GM19351 (cell line): ENCODE results near the gene RELT.

Experiments used
- ATAC-seq: cut with Tn5 transposase; IDR thresholded peaks from one replicate; pipeline ENCODE4 v1.9.1; 2021; ENCODE audit warnings: mild to moderate bottlenecking, moderate library complexity; ENCODE audit not compliant: unreplicated experiment

Gene RELT

GRCh38 chr11:73401924-73402833 lies 26.0 kb downstream of the RELT start:
- no peak for ATAC-seq

- no peak for ATAC-seq
Measured at GRCh38 chr11:73402834-73403185, 26.6 kb downstream of the RELT start.

DNA sequence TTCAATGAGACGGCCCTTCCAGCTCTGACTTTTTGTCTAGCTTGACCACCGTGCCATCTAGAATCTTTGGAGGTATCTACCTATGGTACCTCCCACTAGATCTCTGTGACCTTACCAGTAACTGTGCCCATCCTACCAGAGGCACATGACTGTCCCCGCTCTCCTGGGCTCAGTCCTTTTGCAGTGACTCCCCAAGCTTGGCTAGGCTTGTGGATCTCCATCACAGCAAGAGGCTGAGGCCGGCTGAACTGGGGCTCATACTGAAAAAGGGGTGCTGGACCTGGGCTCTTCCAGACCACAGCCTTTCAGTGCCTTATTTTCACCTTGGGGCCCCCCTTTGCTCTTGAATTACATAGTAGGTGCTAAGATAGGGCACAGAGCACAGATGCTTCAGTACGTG lies 27.3 kb downstream of the RELT start:
- no peak for ATAC-seq

GRCh38 chr11:73404048-73404447 lies 27.8 kb downstream of the RELT start:
- no peak for ATAC-seq

- no peak for ATAC-seq
Measured at GRCh38 chr11:73404506-73405145, 28.4 kb downstream of the RELT start.

- no peak for ATAC-seq
Measured at GRCh38 chr11:73405146-73405510, 28.9 kb downstream of the RELT start.

- no peak for ATAC-seq
Measured at GRCh38 chr11:73406131-73406530, 29.9 kb downstream of the RELT start.

DNA sequence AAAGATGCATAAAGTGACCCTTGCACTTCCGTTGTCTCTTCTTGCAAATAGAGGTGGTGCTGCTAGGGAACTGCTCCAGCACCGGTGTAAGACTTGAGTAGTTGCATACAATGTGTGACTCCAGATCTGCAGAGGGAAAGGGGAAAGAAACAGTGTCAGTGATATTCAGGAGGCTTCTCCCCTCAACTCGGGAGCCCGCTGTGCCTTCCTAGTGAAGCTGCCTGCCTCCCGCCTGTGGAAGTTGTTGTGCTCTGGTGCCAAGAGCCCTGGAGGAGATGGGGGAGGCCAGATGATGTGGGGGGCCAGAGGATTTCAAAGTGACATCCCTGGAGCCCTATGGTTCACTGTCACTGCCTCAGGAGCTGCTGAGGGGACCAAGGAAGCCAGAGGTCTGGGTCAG lies 30.4 kb downstream of the RELT start:
- no peak for ATAC-seq

GRCh38 chr11:73409431-73409830 lies 33.2 kb downstream of the RELT start:
- no peak for ATAC-seq

DNA sequence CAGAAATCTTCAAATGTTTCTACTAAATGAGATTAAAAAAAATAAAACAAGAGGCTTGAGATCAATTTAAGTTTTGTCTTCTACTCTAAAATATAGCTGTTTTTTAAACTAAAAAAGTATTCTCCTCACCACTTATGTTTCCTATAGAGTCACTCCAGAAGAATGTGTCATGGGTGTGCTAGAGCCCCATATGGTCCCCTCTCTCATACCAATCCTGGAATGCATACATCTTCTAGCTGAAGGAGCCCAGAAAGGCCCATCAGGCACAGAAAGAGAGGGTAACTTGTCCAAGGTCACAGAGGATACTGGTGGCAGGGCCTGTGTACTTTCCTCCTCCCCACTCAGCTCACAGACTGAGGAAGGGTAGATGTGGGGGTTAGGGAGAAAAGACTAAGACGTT lies 34.4 kb downstream of the RELT start:
- no peak for ATAC-seq

GRCh38 chr11:73411031-73411430 lies 34.8 kb downstream of the RELT start:
- ATAC-seq: no peak

DNA sequence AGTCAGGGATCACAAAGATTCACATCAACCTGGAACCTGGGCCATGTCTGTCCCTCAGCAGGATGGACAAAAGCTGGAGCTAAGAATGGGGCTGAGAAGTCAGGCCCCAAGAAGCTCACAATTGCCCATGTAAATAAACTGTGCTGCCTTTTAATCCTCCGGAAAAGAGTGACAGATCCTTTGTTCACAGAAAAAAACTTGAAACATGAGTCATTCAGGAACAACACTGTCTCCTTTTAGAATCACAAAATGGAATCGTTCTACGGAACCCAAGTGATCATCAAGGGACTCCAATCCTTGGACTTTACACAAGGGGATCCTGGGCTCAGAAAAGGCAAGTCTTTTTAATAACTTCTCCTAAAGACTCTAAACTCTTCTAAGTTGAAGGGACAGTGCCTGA lies 36.1 kb downstream of the RELT start:
- no peak for ATAC-seq

DNA sequence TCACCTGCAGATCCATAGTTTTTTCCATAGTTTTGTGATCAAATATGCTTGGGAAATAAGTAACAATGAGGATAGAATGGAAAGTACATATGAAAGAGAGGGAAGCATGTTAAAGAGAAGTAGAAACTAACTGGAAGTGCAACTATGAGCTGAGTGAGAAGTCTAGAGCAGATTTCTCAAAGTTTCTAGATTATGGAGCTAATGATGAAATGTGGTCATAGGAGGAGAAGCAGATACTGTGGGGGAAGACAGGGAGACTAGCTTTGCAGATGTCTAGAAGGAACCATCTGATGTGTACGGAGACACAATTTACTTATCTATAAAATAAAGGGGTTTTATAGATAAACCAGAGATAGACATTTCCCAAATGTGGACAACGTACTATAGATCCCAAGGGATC lies 37.1 kb downstream of the RELT start:
- no peak for ATAC-seq

GRCh38 chr11:73414977-73415651 lies 38.9 kb downstream of the RELT start:
- ATAC-seq: no peak

DNA sequence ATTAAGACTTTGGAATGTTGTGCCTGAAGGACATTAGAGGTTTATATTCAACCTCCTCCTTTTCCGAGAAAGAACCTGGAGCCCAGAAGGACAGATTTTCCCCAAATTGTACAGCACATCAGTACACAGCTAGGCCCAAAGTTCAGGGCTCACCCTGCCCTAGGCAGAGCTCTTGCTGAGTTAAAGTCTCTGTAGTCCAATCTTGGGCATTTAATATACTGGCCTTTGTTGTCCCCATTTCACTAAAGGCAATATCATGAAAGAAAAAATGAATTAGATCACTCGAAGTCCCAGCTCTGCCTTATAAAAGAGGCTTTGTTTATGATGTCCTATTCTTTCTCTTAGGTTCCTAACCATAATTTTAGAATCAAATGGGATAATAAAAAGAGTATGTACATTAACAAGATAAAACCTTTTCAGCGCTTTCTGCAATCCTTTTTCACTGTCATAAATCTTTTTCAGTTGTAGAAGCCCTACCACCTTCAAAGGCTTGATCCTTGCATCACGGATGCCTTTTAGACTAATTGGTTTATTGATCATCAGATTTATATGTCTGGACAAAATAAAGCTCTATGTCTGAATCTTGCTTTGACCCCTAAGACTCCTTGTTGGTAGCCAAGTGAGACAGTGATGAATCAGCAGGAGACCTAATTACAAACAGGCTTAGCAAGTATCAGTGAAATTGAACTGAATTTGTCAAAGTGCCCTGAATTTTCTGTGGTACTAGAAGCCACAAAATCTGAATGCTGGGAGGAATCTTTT lies 39.8 kb downstream of the RELT start:
- ATAC-seq: no peak

- no peak for ATAC-seq
Measured at GRCh38 chr11:73416786-73417185, 40.6 kb downstream of the RELT start.

GRCh38 chr11:73420136-73420535 lies 43.9 kb downstream of the RELT start:
- ATAC-seq: no peak

- no peak for ATAC-seq
Measured at GRCh38 chr11:73422886-73423285, 46.7 kb downstream of the RELT start.

GRCh38 chr11:73423506-73423905 lies 47.3 kb downstream of the RELT start:
- ATAC-seq: no peak

DNA sequence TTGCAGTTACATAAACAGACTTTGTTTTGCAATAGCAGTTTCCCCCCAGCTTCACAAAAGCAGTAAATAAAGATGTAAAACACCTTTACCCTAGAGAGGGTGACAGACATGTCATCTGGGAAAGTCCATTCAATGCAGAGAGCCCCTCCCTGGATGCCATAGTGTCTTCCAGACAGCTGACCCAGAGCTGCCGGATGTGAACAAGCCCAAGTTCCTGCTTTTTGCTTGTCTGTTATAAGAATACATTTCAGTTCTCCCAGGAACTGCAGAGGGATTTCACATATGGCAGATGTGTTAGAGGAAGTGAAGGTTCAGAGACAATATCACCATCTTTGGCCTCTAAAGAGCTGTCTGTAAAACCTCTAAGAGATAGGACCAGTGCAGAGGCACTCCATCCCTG lies 48.9 kb downstream of the RELT start:
- no peak for ATAC-seq

DNA sequence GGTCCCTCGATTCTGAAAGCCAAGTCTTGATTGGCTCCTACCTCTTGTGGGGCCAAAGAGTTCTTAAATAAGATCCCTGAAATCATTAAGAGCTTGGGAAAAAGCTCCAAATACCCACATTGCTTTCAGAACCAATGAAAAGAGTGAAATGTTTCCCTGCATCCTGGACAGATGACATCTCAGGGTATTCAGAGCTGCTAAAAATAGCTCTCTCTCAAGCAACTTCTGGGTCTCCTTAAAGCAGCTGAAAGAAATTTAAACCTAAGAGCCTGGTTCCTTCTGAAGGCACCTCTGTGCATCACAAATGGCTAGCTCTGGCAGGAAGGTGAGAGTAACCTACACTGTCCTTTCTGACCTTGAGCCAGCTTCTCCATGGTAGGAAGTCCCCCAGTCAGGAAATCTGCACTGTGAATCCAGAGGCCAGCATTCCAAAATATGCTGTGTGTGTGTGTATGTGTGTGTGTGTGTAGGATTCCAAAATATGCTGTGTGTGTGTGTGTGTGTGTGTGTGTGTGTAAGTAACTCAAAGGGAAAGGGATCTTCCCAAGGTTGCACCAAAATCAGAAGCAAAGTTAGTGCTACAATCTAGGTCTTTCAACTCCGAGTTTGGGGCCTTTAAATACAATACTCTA lies 50.1 kb downstream of the RELT start:
- no peak for ATAC-seq
